Measurements from ENCODE around the gene NHS. TPM values are rescaled to one million over a fixed set of nuclear protein-coding genes. Genes with fewer than 3 reads are reported as not detected.

Gene NHS
- total RNA-seq, 4 donors from 2014 or later: 5.0 to 8.7 (median 6.2) TPM

GRCh38 chrX:17425551-17425950 lies 50.6 kb downstream of the NHS start:
- intact Hi-C loops (cut with DNase I): no loop called here
- H3K4me3 ChIP-seq: no peak overlapping the region
- TF ChIP-seq EP300 (IDR thresholded peaks at IDR 0.05) (no peak), POLR2A (IDR thresholded peaks at IDR 0.05; ENCODE audit: low read depth) (no peak), CTCF (IDR thresholded peaks at IDR 0.05) (no peak), POLR2AphosphoS5 (IDR thresholded peaks at IDR 0.05) (no peak)
- H3K9me3 ChIP-seq: no peaks in the 10 kb centered on the region
- 47% methylated on average over 1 of the region's 1 CpG for WGBS
- no peak for DNase-seq (ENCODE audit: extremely low spot score)
- peaks cover 0 to 3% (median 0%) of the 10 kb centered on the region in 4 donors for H3K4me1 ChIP-seq
- no peaks in the 10 kb centered on the region for H3K27me3 ChIP-seq
- no peak overlapping the region for H3K27ac ChIP-seq (replicated peaks in 1 of 4)
- no peaks in the 10 kb centered on the region for H3K36me3 ChIP-seq

- Histone ChIP-seq H3K9me3 (no peaks in the 10 kb centered on the region), H3K27me3 (peaks cover 0 to 3% (median 0%) of the 10 kb centered on the region in 4 donors), H3K4me1 (no peaks in the 10 kb centered on the region), H3K36me3 (no peaks in the 10 kb centered on the region), H3K27ac (replicated peaks in 1 of 4) (no peak overlapping the region), H3K4me3 (no peak overlapping the region)
- TF ChIP-seq POLR2AphosphoS5 (IDR thresholded peaks at IDR 0.05): no peak
- TF ChIP-seq CTCF (IDR thresholded peaks at IDR 0.05): no peak
- no peak for TF ChIP-seq POLR2A (IDR thresholded peaks at IDR 0.05; ENCODE audit: low read depth)
- no peak for TF ChIP-seq EP300 (IDR thresholded peaks at IDR 0.05)
- DNase-seq (ENCODE audit: extremely low spot score): no peak
- intact Hi-C loops (cut with DNase I): no loop called here
- 36% methylated on average over 1 of the region's 1 CpG for WGBS
Measured at GRCh38 chrX:17431171-17431570, 56.2 kb downstream of the NHS start.

- Histone ChIP-seq H3K9me3 (no peaks in the 10 kb centered on the region), H3K36me3 (no peaks in the 10 kb centered on the region), H3K4me1 (no peaks in the 10 kb centered on the region), H3K27me3 (peaks cover 0 to 3% (median 0%) of the 10 kb centered on the region in 4 donors), H3K4me3 (no peak overlapping the region), H3K27ac (replicated peaks in 1 of 4) (no peak overlapping the region)
- WGBS: 39% methylated on average over 1 of the region's 1 CpG
- DNase-seq (ENCODE audit: extremely low spot score): no peak
- intact Hi-C loops (cut with DNase I): no loop called here
- no peak for TF ChIP-seq CTCF (IDR thresholded peaks at IDR 0.05)
- no peak for TF ChIP-seq POLR2A (IDR thresholded peaks at IDR 0.05; ENCODE audit: low read depth)
- TF ChIP-seq EP300 (IDR thresholded peaks at IDR 0.05): no peak
- TF ChIP-seq POLR2AphosphoS5 (IDR thresholded peaks at IDR 0.05): no peak
Measured at GRCh38 chrX:17432158-17432557, 57.2 kb downstream of the NHS start.

- TF ChIP-seq EP300 (IDR thresholded peaks at IDR 0.05) (no peak), POLR2A (IDR thresholded peaks at IDR 0.05; ENCODE audit: low read depth) (no peak), POLR2AphosphoS5 (IDR thresholded peaks at IDR 0.05) (no peak)
- intact Hi-C loops (cut with DNase I): no loop called here
- no peaks in the 10 kb centered on the region for H3K36me3 ChIP-seq
- no peak overlapping the region for H3K27ac ChIP-seq (replicated peaks in 1 of 4)
- 90% methylated on average over 3 of the region's 3 CpGs for WGBS
- H3K4me3 ChIP-seq: no peak overlapping the region
- no peaks in the 10 kb centered on the region for H3K9me3 ChIP-seq
- DNase-seq (ENCODE audit: extremely low spot score): no peak
- peaks cover 0 to 3% (median 0%) of the 10 kb centered on the region in 4 donors for H3K27me3 ChIP-seq
- no peaks in the 10 kb centered on the region for H3K4me1 ChIP-seq
Measured at GRCh38 chrX:17433965-17434364, 59.0 kb downstream of the NHS start.

GRCh38 chrX:17435476-17435875 lies 60.5 kb downstream of the NHS start:
- Histone ChIP-seq H3K4me3 (no peak overlapping the region), H3K27me3 (peaks cover 0 to 3% (median 0%) of the 10 kb centered on the region in 4 donors), H3K4me1 (no peaks in the 10 kb centered on the region), H3K9me3 (no peaks in the 10 kb centered on the region), H3K27ac (replicated peaks in 1 of 4) (no peak overlapping the region), H3K36me3 (no peaks in the 10 kb centered on the region)
- intact Hi-C loops (cut with DNase I): no loop called here
- no peak for DNase-seq (ENCODE audit: extremely low spot score)
- TF ChIP-seq POLR2AphosphoS5 (IDR thresholded peaks at IDR 0.05): no peak
- TF ChIP-seq POLR2A (IDR thresholded peaks at IDR 0.05; ENCODE audit: low read depth): no peak
- TF ChIP-seq EP300 (IDR thresholded peaks at IDR 0.05): no peak
- TF ChIP-seq CTCF (IDR thresholded peaks at IDR 0.05): no peak
- WGBS: 66% methylated on average over 4 of the region's 4 CpGs

All from esophagus muscularis mucosa (tissue), 4 donors.